Activated T-cell treated with anti-CD3 and anti-CD28 coated beads, Interleukin-2, amount 50 U/mL, for 1 hour (primary cell): ENCODE data around the gene SGMS1.
"Not testable (repeated sequence)": the region's sequence is repeated elsewhere in the genome, so short reads cannot be mapped to it uniquely, and the experiment has no call there.

Experiments used
- DNase-seq: peaks from one replicate; pipeline ENCODE4 v3.0.0-alpha.2; 2020

Gene SGMS1

GRCh38 chr10:50501924-50502452 lies 121.8 kb downstream of the SGMS1 start:
- no peak for DNase-seq

- DNase-seq: no peak
These were observed 122.3 kb downstream of the SGMS1 start for GRCh38 chr10:50501478-50501877.

- no peak for DNase-seq
These were observed 125.3 kb downstream of the SGMS1 start for GRCh38 chr10:50498465-50498864.

- no peak for DNase-seq
These were observed 126.0 kb downstream of the SGMS1 start for GRCh38 chr10:50497758-50498157.

GRCh38 chr10:50496228-50496627 lies 127.5 kb downstream of the SGMS1 start:
- DNase-seq: no peak

- DNase-seq: no peak
These were observed 133.5 kb downstream of the SGMS1 start for GRCh38 chr10:50490241-50490640.

DNA sequence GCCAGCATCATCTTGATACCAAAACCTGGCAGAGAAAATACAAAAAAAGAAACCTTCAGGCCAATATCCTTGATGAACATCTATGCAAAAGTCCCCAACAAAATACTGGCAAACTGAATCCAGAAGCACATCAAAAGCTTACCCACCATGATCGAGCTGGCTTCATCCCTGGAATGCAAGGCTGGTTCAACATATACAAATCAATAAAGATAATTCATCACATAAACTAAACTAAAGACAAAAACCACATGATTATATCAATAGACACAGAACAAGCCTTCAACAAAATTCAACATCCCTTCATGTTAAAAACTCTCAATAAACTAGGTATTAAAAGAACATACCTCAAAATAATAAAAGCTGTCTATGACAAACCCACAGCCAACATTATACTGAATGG lies 139.2 kb downstream of the SGMS1 start:
- not testable (repeated sequence) for DNase-seq

- DNase-seq: no peak
These were observed 143.4 kb downstream of the SGMS1 start for GRCh38 chr10:50480054-50481007.

- no peak for DNase-seq
These were observed 146.2 kb downstream of the SGMS1 start for GRCh38 chr10:50477287-50478203.

DNA sequence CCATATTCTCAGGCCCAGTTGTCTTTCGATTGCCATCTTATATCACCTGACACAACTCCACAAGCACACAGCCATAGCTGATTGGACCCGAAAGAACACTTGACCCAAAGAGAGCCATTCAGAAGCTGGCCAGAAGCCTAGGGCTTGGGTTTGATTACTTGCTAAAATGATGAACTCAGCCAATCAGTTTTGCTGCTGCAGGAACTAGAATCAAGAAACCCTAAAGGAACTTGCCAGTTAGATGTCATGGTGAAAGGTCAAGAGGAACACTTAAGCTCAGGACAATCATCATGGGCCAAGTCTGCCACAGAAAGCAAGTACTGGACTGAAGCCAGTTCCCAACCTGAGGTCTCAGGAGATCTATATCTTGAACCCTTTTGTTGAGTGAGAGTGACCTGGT lies 150.0 kb downstream of the SGMS1 start:
- no peak for DNase-seq

DNA sequence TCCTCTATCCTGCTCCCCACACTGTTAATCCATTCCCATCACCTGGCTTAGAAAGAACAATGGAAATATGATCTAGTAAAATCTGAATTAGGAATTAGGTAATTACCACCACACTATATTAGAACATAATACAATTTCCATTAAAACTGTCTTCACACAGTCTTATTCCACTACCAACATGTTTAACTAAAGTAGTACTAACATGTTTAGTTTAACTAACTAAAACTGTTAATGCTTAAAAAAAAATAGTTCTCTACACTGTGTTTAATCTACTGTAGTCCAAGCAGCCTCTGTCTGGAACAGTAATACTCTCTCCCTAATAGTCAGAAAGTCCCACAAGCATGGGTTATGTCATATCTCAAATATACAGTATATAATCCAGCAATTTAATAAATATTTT lies 150.8 kb downstream of the SGMS1 start:
- no peak for DNase-seq

DNA sequence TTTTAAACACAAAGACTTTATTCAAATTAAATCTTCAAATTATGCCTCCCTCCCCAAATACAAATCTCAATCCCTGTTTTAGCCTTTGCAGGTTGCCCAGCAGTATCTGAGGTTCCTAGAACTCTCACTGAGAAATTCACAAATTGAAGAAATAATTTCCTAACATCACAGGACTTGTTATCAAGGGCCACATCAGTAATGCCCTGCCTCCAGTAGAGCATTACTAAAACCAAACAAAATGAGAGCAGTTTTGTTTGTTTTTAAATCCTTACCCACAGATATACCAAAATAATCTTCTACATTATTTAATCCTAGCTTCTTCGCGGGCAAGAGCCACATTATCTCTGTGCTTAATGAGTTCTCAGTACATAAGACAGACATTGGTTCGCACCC lies 152.2 kb downstream of the SGMS1 start:
- no peak for DNase-seq

GRCh38 chr10:50470798-50471582 lies 152.8 kb downstream of the SGMS1 start:
- no peak for DNase-seq

DNA sequence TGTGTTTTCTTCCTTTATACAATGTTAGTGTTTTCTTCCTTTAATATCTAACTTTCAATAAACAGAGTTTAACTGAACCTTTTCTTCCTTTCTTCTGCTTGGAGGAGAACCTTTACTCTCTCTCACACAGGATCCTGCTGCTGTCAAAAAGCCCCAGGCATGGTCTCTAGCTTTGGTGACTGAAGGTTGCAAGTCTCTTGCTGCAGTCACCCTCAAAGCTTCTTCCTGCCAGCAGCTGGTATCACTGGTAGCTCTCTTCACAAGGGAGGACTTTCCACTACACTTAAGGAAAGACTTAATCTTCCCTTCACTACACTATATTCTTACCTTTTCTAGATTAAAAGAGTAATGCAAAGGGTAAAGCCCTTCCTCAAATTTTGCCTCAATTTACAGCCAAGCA lies 153.4 kb downstream of the SGMS1 start:
- DNase-seq: no peak

DNA sequence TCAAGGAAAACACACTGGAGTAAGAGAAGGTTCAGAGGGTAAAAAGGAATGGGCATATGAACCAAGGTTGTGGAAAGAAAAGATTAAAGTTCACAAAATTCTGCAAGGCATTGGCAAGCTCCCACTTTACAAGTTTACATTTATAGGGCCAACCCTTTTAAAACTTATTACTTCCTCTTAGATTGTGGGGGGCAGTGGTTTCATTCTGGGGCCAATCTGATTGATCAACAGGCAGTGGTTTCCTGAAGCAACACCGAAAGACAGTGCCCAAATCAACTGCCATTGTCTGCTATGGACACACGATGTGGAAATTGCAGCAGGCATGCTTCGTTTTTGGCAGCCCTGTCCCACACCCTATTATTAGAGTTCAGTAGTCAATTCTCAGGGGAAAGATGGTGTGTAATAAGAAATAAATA lies 154.0 kb downstream of the SGMS1 start:
- DNase-seq: no peak

DNA sequence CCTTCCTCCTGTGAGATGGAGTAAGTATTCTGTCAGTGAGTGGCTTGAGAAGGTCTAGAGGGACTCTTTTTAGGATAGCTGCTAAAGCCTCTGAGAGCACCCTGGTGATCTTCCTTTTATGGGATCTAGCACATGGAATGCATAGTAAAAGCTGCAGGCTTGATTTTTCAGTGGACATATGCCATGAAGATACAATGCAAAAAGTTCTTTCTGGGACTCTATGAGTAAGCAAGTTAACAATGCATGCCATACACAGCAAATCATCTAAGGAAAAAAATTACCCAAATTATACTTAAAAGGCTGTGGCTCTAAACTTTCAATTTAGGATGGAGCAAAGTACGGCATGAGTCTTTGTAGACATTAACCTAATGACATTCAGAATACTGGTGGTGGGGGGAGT lies 154.5 kb downstream of the SGMS1 start:
- DNase-seq: no peak

DNA sequence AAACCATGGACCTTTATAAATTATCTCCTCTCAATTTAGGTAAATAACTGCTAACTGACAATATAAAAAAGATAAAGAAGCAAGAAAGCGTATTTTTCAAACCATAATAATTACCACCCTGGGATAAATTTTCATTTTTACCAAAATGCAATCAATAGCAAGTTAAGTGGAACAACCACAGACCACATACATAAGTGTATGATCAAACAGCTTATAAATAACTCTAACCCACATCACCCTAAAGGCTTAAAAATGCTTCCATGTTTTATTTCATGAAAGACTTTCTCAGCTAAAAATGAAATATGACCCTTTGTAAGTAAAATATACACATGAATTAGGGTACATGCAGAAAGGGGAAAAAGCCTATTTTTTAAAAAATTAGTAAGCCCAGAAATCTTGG lies 156.5 kb downstream of the SGMS1 start:
- no peak for DNase-seq

DNA sequence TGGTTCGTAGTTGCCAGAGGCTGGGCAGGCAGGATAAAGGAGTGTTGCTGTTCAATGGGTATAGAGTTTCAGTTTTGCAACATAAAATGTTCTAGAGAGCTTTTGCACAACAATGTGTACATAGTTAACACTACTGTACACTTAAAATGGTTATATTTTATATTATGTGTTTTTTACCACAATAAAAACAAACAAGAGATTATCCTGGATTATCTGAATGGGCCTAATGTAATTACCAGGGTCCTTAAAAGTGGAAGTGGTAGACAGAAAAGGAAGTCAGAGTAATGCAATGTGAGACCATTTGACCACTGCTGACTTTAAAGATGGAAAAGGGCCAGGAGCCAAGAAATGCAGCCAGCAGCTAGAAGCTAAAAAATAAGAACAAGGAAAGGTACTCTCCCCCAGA lies 159.7 kb downstream of the SGMS1 start:
- DNase-seq: no peak

GRCh38 chr10:50461834-50462233 lies 161.9 kb downstream of the SGMS1 start:
- no peak for DNase-seq

DNA sequence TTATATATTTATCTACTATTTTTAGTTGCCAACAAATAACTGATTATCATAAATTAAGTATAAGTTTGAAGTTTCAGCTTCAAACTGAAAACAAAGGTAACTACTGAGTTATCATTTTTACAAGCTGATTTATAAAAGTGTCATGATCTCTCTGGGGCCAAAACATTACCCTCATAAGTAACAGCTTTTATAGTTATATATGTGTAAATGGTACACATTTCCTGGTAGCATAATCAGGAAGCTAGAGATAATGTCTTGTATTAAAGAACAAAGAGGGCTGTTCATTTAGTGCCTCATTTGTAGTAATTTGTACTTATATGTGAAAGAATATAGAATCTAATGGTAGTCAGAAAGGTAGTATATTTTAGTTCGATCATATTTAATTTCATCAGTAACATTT lies 162.6 kb downstream of the SGMS1 start:
- no peak for DNase-seq

DNA sequence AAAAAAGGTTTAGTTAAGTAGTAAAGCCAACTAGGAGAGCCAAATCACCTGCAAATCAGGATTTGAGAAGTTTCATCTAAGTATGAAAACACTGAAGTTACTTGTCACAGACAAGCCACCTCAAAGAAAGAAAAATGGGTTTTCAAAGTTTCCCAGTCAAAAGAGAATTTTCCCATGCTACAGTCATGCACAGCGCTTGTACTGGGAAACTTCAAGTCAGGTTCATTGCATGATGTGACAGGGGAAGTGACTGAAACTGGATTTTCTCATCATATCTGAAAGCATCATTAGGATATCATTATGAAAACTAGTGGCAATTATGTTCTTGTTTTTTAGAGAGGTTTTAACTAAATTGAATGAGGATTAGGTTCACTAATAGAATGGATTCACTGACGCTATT lies 167.0 kb downstream of the SGMS1 start:
- no peak for DNase-seq

DNA sequence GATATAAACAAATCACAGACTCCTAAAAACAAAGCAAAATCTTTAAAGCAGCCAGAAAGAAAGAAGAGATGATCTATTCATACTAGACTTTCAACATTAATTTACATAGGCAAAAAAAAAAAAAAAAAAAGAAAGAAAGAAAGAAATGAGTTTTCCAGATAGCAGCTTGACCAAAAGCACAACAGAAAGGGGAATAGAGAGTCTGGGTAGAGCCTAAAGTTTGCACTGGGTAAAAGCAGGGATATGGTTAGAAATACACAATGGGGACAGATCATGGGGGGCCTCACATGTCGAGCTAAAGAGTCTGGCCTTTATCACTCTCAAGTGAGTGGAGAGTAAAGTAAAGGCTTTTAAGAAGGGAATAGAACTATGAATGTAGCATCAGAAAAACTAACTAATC lies 169.8 kb downstream of the SGMS1 start:
- no peak for DNase-seq

DNA sequence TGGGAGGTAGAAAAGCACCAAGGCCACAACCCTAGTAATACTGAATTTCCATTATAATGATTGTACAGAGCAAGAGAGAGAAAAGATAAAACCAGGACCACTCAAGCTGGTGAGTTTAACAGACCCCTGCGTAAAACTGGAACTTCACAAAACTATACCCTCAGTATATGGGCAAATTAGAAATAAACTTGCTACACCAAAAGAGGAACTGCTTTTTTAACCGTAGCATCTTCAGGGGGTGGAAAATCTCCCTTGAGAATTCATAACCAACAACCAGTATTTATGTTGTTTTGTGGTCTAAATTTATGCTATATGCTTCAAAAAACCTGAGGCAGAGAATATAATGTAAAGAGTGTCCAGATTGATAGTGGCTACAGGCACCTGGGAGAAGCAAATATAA lies 171.2 kb downstream of the SGMS1 start:
- DNase-seq: no peak
